Fibroblast of the aortic adventitia (primary cell): Measurements from ENCODE around the gene VEGFC. TPM values are rescaled to one million over a fixed set of nuclear protein-coding genes. Genes with fewer than 3 reads are reported as not detected.
A peak's percentile ranks its signal among the peaks of the same experiment; 100 is the strongest.

Source experiments
- DNase-seq: peaks from one replicate; pipeline ENCODE4 v3.0.0-alpha.2; 2010; ENCODE audit warnings: low read depth
- H3K4me3 ChIP-seq: 2 replicates; pipeline ENCODE4 v1.5.1; 2011; ENCODE audit warnings: low read depth, mild to moderate bottlenecking, control low read depth, low read length, moderate library complexity
- total RNA-seq: library from RNA; depleted of rRNA; stranded (reverse); fragments of >200 nt; gene quantifications from 2 replicates; pipeline ENCODE4 v1.2.3, GENCODE V29; 2012; ENCODE audit warnings: low replicate concordance
- TF ChIP-seq, protein P1 (sequence below): IDR thresholded peaks from 2 replicates; pipeline ENCODE4 v1.5.1; 2011; ENCODE audit warnings: mild to moderate bottlenecking, low read length, control low read depth, inconsistent platforms; ENCODE audit not compliant: insufficient read depth

Gene VEGFC
- total RNA-seq, 1 donor, result 42.9 TPM

DNA sequence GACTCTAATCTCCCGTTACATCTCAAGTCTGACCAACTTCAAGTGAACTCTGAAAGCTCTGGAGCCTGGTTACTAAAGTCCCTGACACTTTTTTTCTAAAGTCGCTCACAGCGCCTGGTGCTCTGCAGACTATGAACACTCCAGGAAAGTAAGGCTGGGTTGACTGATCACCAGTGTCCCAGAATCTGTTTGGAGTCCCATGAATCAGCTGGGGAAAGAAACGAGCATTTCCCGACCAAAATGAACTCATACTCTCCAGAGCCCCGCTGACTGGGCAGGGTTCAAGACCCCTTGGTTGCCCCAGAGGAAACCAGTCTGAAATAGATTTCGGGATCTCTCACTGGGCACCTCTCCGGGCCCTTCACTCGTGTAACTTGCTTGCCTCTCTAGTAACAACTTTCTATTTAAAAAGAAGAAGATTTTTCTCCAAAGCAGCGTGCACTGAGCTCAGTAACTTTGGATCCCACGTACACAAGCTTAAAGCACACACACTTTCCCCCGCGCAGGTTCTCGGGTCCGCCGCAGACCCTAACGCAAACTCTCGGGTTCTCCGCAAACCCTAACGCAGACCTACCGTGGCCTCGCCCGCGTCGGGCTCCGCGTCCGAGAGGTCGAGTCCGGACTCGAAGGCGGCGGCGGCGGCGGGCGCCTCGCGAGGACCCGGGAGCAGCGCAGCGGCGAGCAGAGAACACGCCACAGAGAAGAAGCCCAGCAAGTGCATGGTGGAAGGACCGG, 964 bp downstream of the VEGFC start:
- H3K4me3 ChIP-seq, result peak overlapping the region; percentile 88
- TF ChIP-seq, protein P1, sequence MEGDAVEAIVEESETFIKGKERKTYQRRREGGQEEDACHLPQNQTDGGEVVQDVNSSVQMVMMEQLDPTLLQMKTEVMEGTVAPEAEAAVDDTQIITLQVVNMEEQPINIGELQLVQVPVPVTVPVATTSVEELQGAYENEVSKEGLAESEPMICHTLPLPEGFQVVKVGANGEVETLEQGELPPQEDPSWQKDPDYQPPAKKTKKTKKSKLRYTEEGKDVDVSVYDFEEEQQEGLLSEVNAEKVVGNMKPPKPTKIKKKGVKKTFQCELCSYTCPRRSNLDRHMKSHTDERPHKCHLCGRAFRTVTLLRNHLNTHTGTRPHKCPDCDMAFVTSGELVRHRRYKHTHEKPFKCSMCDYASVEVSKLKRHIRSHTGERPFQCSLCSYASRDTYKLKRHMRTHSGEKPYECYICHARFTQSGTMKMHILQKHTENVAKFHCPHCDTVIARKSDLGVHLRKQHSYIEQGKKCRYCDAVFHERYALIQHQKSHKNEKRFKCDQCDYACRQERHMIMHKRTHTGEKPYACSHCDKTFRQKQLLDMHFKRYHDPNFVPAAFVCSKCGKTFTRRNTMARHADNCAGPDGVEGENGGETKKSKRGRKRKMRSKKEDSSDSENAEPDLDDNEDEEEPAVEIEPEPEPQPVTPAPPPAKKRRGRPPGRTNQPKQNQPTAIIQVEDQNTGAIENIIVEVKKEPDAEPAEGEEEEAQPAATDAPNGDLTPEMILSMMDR, result no peak
- DNase-seq, result peak; percentile 64

DNA sequence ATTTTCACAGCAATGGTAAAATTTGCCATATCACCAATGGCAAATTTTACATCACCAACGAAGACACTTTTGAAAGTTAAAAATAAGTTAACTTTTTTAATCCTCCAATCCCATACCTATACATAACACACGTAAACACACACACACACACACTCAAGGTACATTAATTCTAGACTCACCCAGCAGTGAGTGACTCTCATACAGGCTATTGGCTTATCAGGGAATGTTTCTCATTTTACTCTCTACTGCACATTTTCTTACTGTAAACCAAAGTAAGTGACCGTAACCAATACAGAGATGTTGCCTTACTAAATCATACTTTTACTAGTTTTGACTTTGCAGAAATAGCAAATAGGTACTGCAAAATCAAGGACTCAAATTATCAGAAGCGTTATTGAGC, 2.3 kb downstream of the VEGFC start:
- TF ChIP-seq, protein P1, result no peak
- peak overlapping the region; percentile 88 for H3K4me3 ChIP-seq
- DNase-seq, result peak; percentile 45

DNA sequence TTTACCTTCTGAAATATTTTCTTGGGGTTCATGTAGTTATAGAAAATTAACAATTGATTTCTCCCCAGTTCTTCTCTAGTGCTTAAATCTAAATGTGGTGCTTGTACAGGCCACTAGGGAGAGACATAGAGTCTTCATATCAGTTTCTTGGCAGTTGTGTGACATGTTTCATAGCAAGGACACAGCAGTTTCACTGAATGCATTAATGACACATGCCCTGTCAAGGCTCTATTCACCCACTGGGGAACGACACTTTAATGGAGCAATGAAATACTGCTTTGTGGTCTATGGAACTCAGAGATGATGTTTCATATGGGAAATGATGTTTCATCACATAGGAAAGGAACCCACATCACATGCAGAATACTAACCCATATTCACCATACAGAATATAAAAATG, 2.8 kb downstream of the VEGFC start:
- TF ChIP-seq, protein P1, result peak; percentile 69
- DNase-seq, result peak; percentile 76
- H3K4me3 ChIP-seq, result peak overlapping the region; percentile 88

DNA sequence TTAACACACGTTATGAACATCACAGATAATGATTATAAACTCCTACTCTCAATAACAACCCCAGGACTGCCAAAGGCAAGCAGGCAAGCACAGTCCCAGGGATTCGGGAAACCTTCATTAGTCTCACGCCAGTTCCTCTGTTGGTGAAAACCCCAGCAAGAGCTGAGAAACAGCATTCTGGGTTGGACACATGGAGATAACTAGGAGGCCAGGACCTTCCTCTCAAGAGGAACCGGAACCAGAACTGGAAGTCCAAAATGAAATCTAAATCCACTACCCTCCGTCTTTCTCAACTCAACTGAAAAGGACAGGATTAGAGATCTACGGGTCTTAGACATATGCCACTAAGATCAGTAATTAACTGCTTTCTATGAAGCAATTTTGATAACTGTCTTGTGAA, 3.8 kb downstream of the VEGFC start:
- no peak for DNase-seq
- TF ChIP-seq, protein P1, result no peak
- H3K4me3 ChIP-seq, result peak overlapping the region; percentile 31

DNA sequence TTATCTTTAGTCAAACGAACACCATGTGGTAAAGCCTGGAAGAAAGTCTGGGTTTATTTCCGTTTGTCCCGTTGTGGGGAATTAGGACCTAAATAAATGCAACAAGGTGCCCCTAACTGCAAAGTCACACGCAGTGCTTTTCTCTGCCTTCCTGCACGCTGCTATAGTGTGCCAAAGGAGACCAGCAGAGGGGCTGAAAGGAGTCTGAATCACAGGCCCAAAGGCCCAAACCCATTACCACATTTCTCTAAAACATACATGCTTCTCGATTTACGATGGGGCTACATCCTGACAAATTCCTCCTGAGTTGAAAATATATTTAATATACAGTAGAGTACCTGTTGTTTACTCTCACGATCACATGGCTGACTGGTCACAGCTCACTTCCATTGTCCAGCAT, 4.5 kb downstream of the VEGFC start:
- H3K4me3 ChIP-seq, result peak overlapping the region; percentile 37
- TF ChIP-seq, protein P1, result no peak
- no peak for DNase-seq

DNA sequence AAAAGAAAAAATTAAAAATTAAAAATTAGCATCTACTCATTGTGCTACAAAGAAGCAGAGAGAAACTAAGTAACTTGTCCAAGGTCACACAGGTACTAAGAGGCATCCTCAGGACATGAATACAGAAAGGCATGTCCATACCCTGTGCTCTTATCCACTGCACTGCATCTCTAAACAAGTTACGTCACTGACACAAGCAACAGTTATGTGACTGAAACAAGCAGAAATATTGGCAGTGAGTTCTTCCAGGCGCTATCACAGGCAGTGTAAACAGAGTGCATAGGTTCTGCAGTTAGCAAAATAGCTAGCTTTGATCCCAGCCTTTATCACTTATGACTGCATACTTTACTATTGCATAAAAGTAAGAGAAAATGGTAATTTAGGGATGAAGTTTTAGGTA, 7.9 kb downstream of the VEGFC start:
- H3K4me3 ChIP-seq, result no peak overlapping the region
- DNase-seq, result peak; percentile 34
- TF ChIP-seq, protein P1, result no peak

DNA sequence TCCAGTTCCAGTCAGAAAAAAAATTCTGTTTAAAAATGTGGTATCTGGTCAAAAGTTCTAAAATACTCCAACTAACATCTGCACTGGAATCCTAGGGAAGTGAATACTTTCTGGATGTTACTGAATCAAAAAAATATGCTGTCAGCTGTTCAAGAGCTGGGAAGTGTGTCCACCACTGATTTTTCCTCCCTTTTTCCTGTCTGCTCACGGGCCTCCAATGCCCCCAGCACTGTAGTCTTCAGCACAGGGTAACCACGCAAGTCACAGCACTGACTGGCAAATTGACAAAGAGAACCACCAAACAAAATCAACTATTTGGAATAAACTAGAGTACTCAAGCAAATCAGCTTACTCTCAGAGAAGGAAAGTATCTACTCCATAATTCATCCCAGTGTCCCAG, 9.9 kb downstream of the VEGFC start:
- TF ChIP-seq, protein P1, result no peak
- DNase-seq, result peak; percentile 30
- H3K4me3 ChIP-seq, result no peak overlapping the region
